Astrocyte of the spinal cord (primary cell): ENCODE measurements around the gene LRP8.

Experiments used
- DNase-seq: peaks from one replicate; pipeline ENCODE4 v3.0.0; 2011; ENCODE audit warnings: low read depth, low spot score
- H3K4me3 ChIP-seq: 2 replicates; pipeline ENCODE4 v1.5.1; 2011; ENCODE audit warnings: low read depth, mild to moderate bottlenecking, low read length, moderate library complexity
- in situ Hi-C: cut with HindIII; loops from 2 replicates; pipeline ENCODE4 v1.10.0; 2017; ENCODE audit warnings: low sequenced_read_pairs
- TF ChIP-seq, protein P1 (sequence below): IDR thresholded peaks from 2 replicates; pipeline ENCODE4 v1.5.1; 2012; ENCODE audit warnings: low read depth, mild to moderate bottlenecking, low read length, inconsistent platforms

LRP8 gene

DNA sequence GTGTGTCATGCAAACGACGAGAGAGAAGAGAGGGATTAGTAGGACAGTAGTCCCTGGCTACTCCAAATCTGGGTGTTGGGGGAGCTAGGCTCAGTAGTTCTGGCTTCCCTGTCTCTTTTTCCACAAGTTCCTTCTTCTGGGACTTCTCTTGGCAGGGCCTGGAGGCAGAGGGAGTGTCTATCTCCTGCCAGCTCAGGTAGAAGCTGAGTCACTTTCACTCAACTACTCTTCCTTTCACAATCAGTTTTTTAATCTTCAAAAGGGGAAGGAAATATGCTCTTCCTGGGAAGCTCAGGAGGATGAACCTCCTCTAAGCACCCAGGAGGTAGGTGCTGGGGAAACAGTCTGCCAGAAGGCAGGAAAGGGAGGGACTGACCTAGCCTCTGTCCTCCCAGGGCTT is 54.3 kb downstream of the LRP8 start:
- no peak overlapping the region for H3K4me3 ChIP-seq
- TF ChIP-seq, protein P1, sequence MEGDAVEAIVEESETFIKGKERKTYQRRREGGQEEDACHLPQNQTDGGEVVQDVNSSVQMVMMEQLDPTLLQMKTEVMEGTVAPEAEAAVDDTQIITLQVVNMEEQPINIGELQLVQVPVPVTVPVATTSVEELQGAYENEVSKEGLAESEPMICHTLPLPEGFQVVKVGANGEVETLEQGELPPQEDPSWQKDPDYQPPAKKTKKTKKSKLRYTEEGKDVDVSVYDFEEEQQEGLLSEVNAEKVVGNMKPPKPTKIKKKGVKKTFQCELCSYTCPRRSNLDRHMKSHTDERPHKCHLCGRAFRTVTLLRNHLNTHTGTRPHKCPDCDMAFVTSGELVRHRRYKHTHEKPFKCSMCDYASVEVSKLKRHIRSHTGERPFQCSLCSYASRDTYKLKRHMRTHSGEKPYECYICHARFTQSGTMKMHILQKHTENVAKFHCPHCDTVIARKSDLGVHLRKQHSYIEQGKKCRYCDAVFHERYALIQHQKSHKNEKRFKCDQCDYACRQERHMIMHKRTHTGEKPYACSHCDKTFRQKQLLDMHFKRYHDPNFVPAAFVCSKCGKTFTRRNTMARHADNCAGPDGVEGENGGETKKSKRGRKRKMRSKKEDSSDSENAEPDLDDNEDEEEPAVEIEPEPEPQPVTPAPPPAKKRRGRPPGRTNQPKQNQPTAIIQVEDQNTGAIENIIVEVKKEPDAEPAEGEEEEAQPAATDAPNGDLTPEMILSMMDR = no peak
- in situ Hi-C loops = no loop called here
- DNase-seq = no peak

DNA sequence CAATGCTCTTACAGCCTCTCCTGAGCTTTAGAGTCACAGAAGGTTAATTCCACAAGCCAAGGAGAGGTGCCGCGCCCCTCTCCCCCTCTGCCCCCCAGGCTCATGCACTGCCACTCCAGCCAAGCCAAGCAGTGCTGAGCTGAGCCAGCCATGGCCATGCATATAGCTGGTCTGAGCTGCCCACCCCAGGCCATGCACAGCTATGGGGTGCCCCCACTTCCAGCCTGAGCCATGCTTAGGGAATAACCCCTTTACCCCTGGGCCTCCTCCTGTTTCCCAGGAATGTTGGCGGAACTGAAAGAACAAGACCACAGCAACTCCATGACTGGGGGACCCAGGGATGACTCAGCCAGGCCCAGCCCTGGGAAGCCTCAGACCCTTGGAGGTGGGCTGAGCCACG is 55.5 kb downstream of the LRP8 start:
- DNase-seq = no peak
- H3K4me3 ChIP-seq = no peak overlapping the region
- in situ Hi-C loops = no loop called here
- TF ChIP-seq, protein P1 = no peak

DNA sequence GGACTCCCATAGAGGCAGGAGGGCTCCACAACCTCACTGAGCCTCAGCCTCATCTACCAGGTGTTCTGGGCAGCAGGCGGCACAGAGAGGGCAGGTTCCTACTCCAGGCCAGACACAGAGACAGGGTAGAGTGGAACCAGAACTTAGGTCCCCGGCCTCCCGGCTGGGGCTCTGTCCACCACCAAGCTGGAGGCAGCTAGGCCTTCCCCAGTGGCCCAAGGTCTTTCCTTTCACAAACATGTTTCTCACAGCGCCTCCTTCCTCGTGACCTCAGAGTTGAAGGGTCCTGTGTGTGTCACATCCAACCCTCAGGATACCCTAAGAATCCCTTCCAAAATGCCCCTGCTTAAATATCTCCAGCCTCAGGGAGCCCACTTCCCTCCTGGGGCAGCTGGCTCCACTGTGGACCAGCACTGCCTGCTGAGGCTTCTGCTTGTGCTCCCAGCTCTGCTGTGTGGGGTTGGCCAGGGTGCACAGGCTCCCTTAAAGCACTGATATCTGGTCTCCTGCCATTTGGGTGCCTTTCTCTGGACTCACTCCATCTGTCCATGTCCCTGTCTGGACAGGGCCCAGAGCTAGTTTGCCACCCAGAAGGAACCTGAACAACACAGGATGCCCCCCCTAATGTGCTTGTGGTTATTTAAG is 56.3 kb downstream of the LRP8 start:
- no peak overlapping the region for H3K4me3 ChIP-seq
- in situ Hi-C loops = no loop called here
- TF ChIP-seq, protein P1 = no peak
- DNase-seq = no peak

DNA sequence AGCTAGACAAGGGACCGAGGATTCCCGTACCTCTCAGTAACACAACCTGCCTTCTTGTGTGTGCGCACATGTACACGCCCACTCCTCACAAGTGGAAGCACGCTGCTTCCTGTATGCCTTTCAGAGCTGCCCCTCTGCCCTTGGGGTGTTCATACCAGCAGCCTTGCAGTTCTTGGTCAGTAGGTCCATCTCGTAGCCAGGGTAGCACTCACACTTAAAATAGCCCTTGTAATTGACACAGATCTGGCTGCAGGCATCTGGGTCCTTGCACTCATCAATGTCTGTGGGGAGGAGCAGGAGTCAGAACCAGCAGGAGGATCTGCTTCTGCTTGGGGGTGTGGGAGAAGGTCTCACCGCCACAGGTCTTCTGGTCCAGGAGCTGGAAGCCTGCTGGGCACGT is 57.0 kb downstream of the LRP8 start:
- in situ Hi-C loops = no loop called here
- TF ChIP-seq, protein P1 = no peak
- DNase-seq = no peak
- no peak overlapping the region for H3K4me3 ChIP-seq

DNA sequence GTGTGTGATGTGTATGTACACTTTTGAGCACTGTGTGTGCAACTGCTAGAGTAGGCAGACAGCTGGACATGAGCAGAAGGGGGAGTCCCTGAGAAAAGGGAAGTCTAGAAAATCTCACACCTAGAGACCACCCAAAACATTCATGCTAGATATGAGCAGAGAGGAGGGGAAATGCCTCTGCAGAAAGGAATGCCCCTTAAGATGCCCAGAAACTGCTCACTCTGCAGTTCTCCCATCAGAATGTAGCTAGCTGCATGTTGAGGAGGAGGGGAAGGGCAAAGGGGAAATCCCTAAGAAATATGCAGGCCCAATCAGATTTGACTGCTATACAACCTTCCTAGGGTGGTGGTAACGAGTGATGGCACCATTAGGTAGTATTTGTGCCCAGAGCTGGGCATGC is 57.8 kb downstream of the LRP8 start:
- in situ Hi-C loops = no loop called here
- no peak for DNase-seq
- TF ChIP-seq, protein P1 = no peak
- no peak overlapping the region for H3K4me3 ChIP-seq

DNA sequence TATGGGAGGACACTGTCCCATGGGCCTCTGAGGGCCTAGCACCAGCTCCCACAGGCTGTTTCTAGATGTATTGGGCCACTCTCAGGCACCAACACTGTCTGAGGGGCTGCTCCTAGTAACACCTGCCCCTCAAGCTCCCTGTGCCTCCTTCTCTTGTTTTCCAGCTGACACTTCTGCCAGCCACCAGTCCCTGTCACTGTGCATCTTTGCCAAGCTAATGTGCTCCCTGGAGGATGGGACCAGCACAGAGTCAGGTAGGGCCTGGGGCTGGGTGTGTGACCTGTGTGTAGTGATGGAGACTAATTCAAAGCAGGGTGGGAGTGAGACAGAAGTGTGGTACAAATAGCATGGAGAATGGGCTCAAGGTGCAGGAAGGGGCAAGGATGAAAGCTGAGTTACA is 60.1 kb downstream of the LRP8 start:
- no peak overlapping the region for H3K4me3 ChIP-seq
- TF ChIP-seq, protein P1 = no peak
- in situ Hi-C loops = no loop called here
- no peak for DNase-seq
